H1 (cell line): ENCODE measurements around the gene RPS6KC1. TPM values are rescaled to one million over a fixed set of nuclear protein-coding genes. Genes with fewer than 3 reads are reported as not detected.
"Not testable (repeated sequence)": the region's sequence is repeated elsewhere in the genome, so short reads cannot be mapped to it uniquely, and the experiment has no call there.

ENCODE experiments used
- CTCF ChIA-PET: fragments of 300-600 bp; sonication (Branson Sonifier 250); formaldehyde crosslinking; loops from one replicate; lab custom pipeline; 2021; ENCODE audit not compliant: partially characterized antibody; lab: Charles Lee
- POLR2A ChIA-PET: fragments of 300-600 bp; sonication (Branson Sonifier 250); formaldehyde crosslinking; loops from one replicate; lab custom pipeline; 2021; ENCODE audit warnings: inconsistent platforms; ENCODE audit not compliant: partially characterized antibody; lab: Charles Lee
- DNase-seq, 2 experiments: peaks; one replicate each; pipeline versions ENCODE4 v3.0.0 to v3.0.0-alpha.2; 2010 to 2022; ENCODE audit warnings: low spot score in 2 of 2, low read depth in 1 of 2, mixed read lengths in 1 of 2
- FAIRE-seq: peaks from 2 replicates; lab custom pipeline; 2011; peaks lifted over from hg19 to GRCh38; lab: Jason Lieb, UNC
- H2AFZ ChIP-seq: 2 replicates; pipeline ENCODE4 v1.8.1; 2012; ENCODE audit warnings: low read length, inconsistent platforms
- H2AK5ac ChIP-seq: 2 replicates; pipeline ENCODE4 v1.6.1; 2013; ENCODE audit warnings: low read depth, low read length
- H2BK120ac ChIP-seq: replicated peaks from 2 replicates; pipeline ENCODE3; 2013; ENCODE audit warnings: low read depth, low read length, inconsistent platforms
- H2BK12ac ChIP-seq: 2 replicates; pipeline ENCODE4 v1.6.1; 2013; ENCODE audit warnings: low read depth, low read length
- H2BK15ac ChIP-seq: 2 replicates; pipeline ENCODE4 v1.6.1; 2013; ENCODE audit warnings: low read length
- H2BK20ac ChIP-seq: 2 replicates; pipeline ENCODE4 v1.6.1; 2013; ENCODE audit warnings: low read length
- H2BK5ac ChIP-seq: 2 replicates; pipeline ENCODE4 v1.6.1; 2013; ENCODE audit warnings: low read depth, low read length
- H3K14ac ChIP-seq: 2 replicates; pipeline ENCODE4 v1.6.1; 2013; ENCODE audit warnings: inconsistent platforms; ENCODE audit not compliant: insufficient read length
- H3K18ac ChIP-seq: 2 replicates; pipeline ENCODE4 v1.6.1; 2013; ENCODE audit warnings: low read length; ENCODE audit errors: extremely low read depth
- H3K23ac ChIP-seq: 2 replicates; pipeline ENCODE4 v1.6.1; 2013; ENCODE audit warnings: inconsistent platforms; ENCODE audit not compliant: insufficient read length
- H3K23me2 ChIP-seq: 2 replicates; pipeline ENCODE4 v1.6.1; 2013; ENCODE audit warnings: low read depth, low read length
- H3K27ac ChIP-seq: 2 replicates; pipeline ENCODE4 v1.6.1; 2011; ENCODE audit warnings: low read depth, low read length, inconsistent platforms
- H3K27me3 ChIP-seq, 4 experiments: replicated peaks in 1 of 4; 1 replicate in 1 of 4; 2 replicates in 3 of 4; pipeline versions ENCODE4 v1.6.1 to v1.8.1; 2011 to 2013; ENCODE audit warnings: low read length in 3 of 4, mild to moderate bottlenecking in 3 of 4, inconsistent platforms in 2 of 4, mixed read lengths in 2 of 4, moderate library complexity in 1 of 4; ENCODE audit not compliant: control insufficient read depth in 3 of 4, insufficient read depth in 3 of 4; ENCODE audit errors: extremely low read depth in 1 of 4
- H3K36me3 ChIP-seq, 4 experiments: 2 replicates each; pipeline versions ENCODE4 v1.6.1 to v1.8.1; 2011 to 2013; ENCODE audit warnings: mild to moderate bottlenecking in 4 of 4, low read length in 3 of 4, moderate library complexity in 2 of 4, control low read depth in 1 of 4, inconsistent platforms in 1 of 4; ENCODE audit not compliant: insufficient read depth in 4 of 4, control insufficient read depth in 2 of 4
- H3K4ac ChIP-seq: replicated peaks from 2 replicates; pipeline ENCODE3; 2013; ENCODE audit warnings: low read length, low read depth, mixed read lengths, inconsistent platforms; ENCODE audit not compliant: insufficient read length
- H3K4me1 ChIP-seq, 4 experiments: replicated peaks in 1 of 4; 1 replicate in 1 of 4; 2 replicates in 3 of 4; pipeline versions ENCODE4 v1.6.1 to v1.8.1; 2011 to 2013; ENCODE audit warnings: low read length in 3 of 4, inconsistent platforms in 2 of 4, mixed read lengths in 1 of 4; ENCODE audit not compliant: insufficient read depth in 4 of 4, control insufficient read depth in 3 of 4
- H3K4me2 ChIP-seq, 2 experiments: 2 replicates each; pipeline versions ENCODE4 v1.6.1 to v1.8.1; 2011 to 2013; ENCODE audit warnings: low read depth in 2 of 2, low read length in 2 of 2, control low read depth in 1 of 2, inconsistent platforms in 1 of 2, mild to moderate bottlenecking in 1 of 2; ENCODE audit not compliant: insufficient read depth in 1 of 2
- H3K4me3 ChIP-seq, 4 experiments: fragments of 200-600, 300-600 bp in 1 of 4; sonication (generic), shearing (Covaris generic), sonication (Bioruptor Twin) in 1 of 4; 2 replicates each; pipeline versions ENCODE4 v1.5.1 to v1.8.1; 2011 to 2016; ENCODE audit warnings: low read length in 4 of 4, low read depth in 3 of 4, control low read depth in 2 of 4, inconsistent platforms in 2 of 4, mild to moderate bottlenecking in 2 of 4, mixed read lengths in 1 of 4, moderate library complexity in 1 of 4; ENCODE audit not compliant: insufficient read depth in 2 of 4; ENCODE audit errors: extremely low read depth in 1 of 4
- H3K56ac ChIP-seq: replicated peaks from 2 replicates; pipeline ENCODE3; 2013; ENCODE audit warnings: low read depth, mild to moderate bottlenecking, mixed read lengths, low read length, inconsistent platforms; ENCODE audit not compliant: insufficient read length
- H3K79me1 ChIP-seq: 2 replicates; pipeline ENCODE4 v1.6.1; 2013; ENCODE audit warnings: low read depth, low read length, control low read depth
- H3K79me2 ChIP-seq, 2 experiments: 2 replicates each; pipeline versions ENCODE4 v1.6.1 to v1.8.1; 2012 to 2013; ENCODE audit warnings: low read length in 2 of 2, mild to moderate bottlenecking in 2 of 2, inconsistent platforms in 1 of 2; ENCODE audit not compliant: insufficient read depth in 2 of 2, control insufficient read depth in 1 of 2
- H3K9ac ChIP-seq, 4 experiments: replicated peaks in 1 of 4; 1 replicate in 1 of 4; 2 replicates in 3 of 4; pipeline versions ENCODE4 v1.6.1 to v1.8.1; 2011 to 2013; ENCODE audit warnings: low read depth in 3 of 4, low read length in 3 of 4, control low read depth in 2 of 4, mild to moderate bottlenecking in 2 of 4, moderate library complexity in 2 of 4, inconsistent platforms in 1 of 4; ENCODE audit errors: extremely low read depth in 1 of 4
- H3K9me3 ChIP-seq, 2 experiments: 2 replicates each; pipeline versions ENCODE4 v1.6.1 to v1.8.1; 2012 to 2013; ENCODE audit warnings: mild to moderate bottlenecking in 2 of 2, moderate library complexity in 2 of 2, control low read depth in 1 of 2, inconsistent platforms in 1 of 2, low read depth in 1 of 2, low read length in 1 of 2, mixed read lengths in 1 of 2; ENCODE audit not compliant: insufficient read depth in 2 of 2
- H4K20me1 ChIP-seq, 2 experiments: replicated peaks in 1 of 2; 2 replicates each; pipeline versions ENCODE3 to v1.8.1; 2011 to 2013; ENCODE audit warnings: inconsistent platforms in 2 of 2, low read length in 2 of 2, mild to moderate bottlenecking in 1 of 2; ENCODE audit not compliant: insufficient read depth in 2 of 2, control insufficient read depth in 1 of 2
- H4K5ac ChIP-seq: 2 replicates; pipeline ENCODE4 v1.6.1; 2013; ENCODE audit warnings: low read length, low read depth, mixed read lengths, inconsistent platforms; ENCODE audit not compliant: insufficient read length
- H4K8ac ChIP-seq: 2 replicates; pipeline ENCODE4 v1.8.0; 2013; ENCODE audit warnings: mild to moderate bottlenecking, moderate library complexity, low read length, inconsistent platforms; ENCODE audit not compliant: insufficient read depth; ENCODE audit errors: extremely low read depth
- H4K91ac ChIP-seq: replicated peaks from 2 replicates; pipeline ENCODE3; 2013; ENCODE audit warnings: low read length, mixed read lengths, inconsistent platforms; ENCODE audit not compliant: insufficient read length
- RAD21 ChIP-seq, 2 experiments: IDR thresholded peaks in 1 of 2; conservative IDR thresholded peaks in 1 of 2; 2 replicates each; pipeline ENCODE4 v1.6.1; 2011; ENCODE audit warnings: low read depth in 2 of 2, low read length in 2 of 2, improper control_type of control experiment in 1 of 2, inconsistent platforms in 1 of 2, mild to moderate bottlenecking in 1 of 2, moderate library complexity in 1 of 2
- WGBS, 2 experiments: shearing (Covaris generic) in 1 of 2; methylation state at CpG; one replicate each; pipeline versions ENCODE4 v1.1.6 to v1.1.7; 2013 to 2015; ENCODE audit warnings: low lambda C conversion rate in 2 of 2, mixed read lengths in 2 of 2, inconsistent platforms in 1 of 2, low coverage in 1 of 2, missing lambda C conversion rate in 1 of 2; ENCODE audit not compliant: insufficient replicate concordance in 2 of 2, insufficient coverage in 1 of 2, insufficient read length in 1 of 2; ENCODE audit errors: extremely low coverage in 1 of 2, missing lambda C conversion rate in 1 of 2; 5-methylcytosine and 5-hydroxymethylcytosine counted together
- polyA plus RNA-seq, 7 experiments: library from polyadenylated mRNA; depleted of rRNA in 3 of 7; stranded (reverse) in 5 of 7; unstranded in 2 of 7; fragments of >200 nt in 5 of 7; fragments of 200-250 nt in 2 of 7; gene quantifications; 1 replicate in 5 of 7; 2 replicates in 1 of 7; 4 replicates in 1 of 7; pipeline versions ENCODE4 v1.2.1 to v1.2.3, GENCODE V29; 2011 to 2013; ENCODE audit warnings: missing spikeins in 2 of 7, mixed read lengths in 2 of 7
- total RNA-seq: library from RNA; stranded (reverse); fragmentation: NEBNext Ultra II Directional; extraction: Animal tissue kit (Norgen Biotek cat#: 25700); gene quantifications from 2 replicates; pipeline ENCODE4 v1.2.1, GENCODE V29; 2021

The RPS6KC1 gene
- total and polyA plus RNA-seq, 2 of the 8 experiments (the other 6 are each of a cell fraction or from before 2014, with no cell fraction given), result 4.9 to 17.6 TPM

DNA sequence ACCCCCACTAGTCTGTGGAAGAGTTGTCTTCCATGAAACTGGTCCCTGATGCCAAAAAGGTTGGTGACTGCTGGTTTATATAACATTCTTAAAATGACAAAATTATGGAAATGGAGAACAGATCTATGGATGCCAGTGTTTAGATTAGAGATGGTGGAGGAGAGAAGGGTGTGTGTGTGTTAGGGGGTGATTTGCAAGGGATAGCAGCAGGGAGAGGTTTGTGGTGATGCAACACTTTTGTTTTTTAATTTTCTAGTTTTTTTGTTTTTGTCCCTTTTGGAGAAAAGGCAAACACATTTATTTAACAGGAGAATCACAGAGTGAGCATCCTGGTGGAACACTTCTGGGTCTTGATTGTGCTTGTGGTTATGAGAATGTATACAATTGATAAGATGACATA, 143.8 kb downstream of the RPS6KC1 start (continued):
- TF ChIP-seq RAD21 (IDR thresholded peaks at IDR 0.05 in 1 of 2, conservative IDR thresholded peaks at IDR 0.05 in 1 of 2; ENCODE audit: low read depth in 2 of 2, low read length in 2 of 2), result no peak
- TF ChIP-seq, all 59 proteins: peak for 0

DNA sequence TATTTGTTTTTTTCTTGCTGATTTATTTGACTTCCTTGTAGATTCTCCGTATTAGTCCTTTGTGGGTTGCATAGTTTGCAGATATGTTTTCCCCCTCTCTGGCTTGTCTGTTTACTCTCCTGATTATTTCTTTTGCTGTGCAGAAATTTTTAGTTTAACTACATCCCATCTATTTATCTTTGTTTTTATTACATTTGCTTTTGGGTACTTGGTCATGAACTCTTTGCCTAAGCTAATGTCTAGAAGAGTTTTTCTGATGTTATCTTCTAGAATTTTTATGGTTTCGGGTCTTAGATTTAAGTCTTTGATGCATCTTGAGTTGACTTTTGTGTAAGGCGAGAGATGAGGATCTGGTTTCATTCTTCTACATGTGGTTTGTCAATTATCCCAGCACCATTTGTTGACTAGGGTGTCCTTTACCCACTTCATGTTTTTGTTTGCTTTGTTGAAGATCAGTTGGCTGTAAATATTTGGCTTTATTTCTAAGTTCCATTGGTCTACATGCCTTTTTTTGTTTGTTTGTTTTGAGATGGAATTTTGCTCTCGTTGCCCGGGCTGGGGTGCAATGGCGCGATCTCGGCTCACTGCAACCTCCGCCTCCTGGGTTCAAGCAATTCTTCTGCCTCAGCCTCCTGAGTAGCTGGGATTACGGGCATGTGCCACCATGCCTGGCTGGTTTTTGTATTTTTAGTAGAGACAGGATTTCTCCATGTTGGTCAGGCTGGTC, 145.4 kb downstream of the RPS6KC1 start:
- CTCF ChIA-PET, FAIRE-seq, H3K23me2 ChIP-seq: not testable (repeated sequence)

More for the DNA sequence above, 145.4 kb downstream of the RPS6KC1 start:
- H3K14ac ChIP-seq, H4K5ac ChIP-seq, H2BK5ac ChIP-seq, POLR2A ChIA-PET, H3K27ac ChIP-seq, H3K79me1 ChIP-seq, H3K4me1 ChIP-seq, H2BK12ac ChIP-seq, H4K20me1 ChIP-seq, DNase-seq, H2BK20ac ChIP-seq, H2AK5ac ChIP-seq, H2BK15ac ChIP-seq, H3K4ac ChIP-seq, H3K23ac ChIP-seq, H3K4me2 ChIP-seq, H3K9ac ChIP-seq, H3K79me2 ChIP-seq, H3K4me3 ChIP-seq, H3K9me3 ChIP-seq, H3K56ac ChIP-seq, H3K36me3 ChIP-seq, H2BK120ac ChIP-seq, H2AFZ ChIP-seq, H3K18ac ChIP-seq, H3K27me3 ChIP-seq, H4K8ac ChIP-seq, H4K91ac ChIP-seq: not testable (repeated sequence)
- 93% methylated on average over 10 of the region's 10 CpGs; no CpG with 5 or more reads in 1 of the 2 experiments for WGBS, 2 experiments
